ENCODE measurements around the gene GNA12. TPM values are rescaled to one million over a fixed set of nuclear protein-coding genes. Genes with fewer than 3 reads are reported as not detected.

Gene GNA12
- total and polyA plus RNA-seq, 10 of the 15 experiments (the other 5 are each of a cell fraction or from before 2014, with no cell fraction given): 1.9 to 51.8 (median 12.6) TPM

DNA sequence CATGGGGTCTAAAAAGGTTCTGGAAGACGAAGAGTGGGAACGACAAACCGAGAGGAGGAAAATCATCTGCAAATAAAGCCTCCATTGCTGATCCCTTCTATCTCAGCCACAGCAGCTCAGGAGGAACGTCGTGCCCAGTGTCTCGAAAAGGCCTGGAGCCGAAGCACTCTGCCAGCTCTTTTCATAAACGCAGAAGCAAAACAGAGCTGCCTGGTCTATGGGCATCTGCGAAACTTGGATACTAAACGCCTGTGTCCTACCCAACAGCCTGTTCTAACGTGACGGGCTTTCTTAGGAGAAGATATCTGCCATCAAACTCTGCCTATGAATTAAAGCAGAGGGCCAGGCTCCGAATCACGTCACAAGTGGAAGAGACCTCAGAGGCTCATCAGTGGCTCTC lies 68.7 kb downstream of the GNA12 start:
- intact Hi-C loops (cut with micrococcal nuclease; ENCODE audit: unreplicated experiment): no loop called here
- ChIA-PET POLR2A (no interaction called here), RAD21 (ENCODE audit: unreplicated experiment) (interaction anchor here (1.1 kb wide), 1 partner anchor 65 kb away, joined by 4 read pairs; no protein-coding TSS in a partner anchor), SMC1A (ENCODE audit: uncharacterized antibody, unreplicated experiment) (interaction anchor here (1.4 kb wide), 1 partner anchor 9 kb away, joined by 4 read pairs; no protein-coding TSS in a partner anchor), CTCF (interaction anchor here (0.6 kb wide), 1 partner anchor 11 kb away, joined by 3 read pairs; no protein-coding TSS in a partner anchor)
- Histone ChIP-seq H4K20me1 (ENCODE audit: control insufficient read depth, insufficient read depth) (no peaks in the 10 kb centered on the region), H3K4me3 (no peak overlapping the region), H3K36me3 (ENCODE audit: control insufficient read depth in 2 of 2, insufficient read depth in 2 of 2, low read length in 1 of 2) (peaks cover 0 to 1% of the 10 kb centered on the region in 2 experiments; a peak in 2 of 4 replicates), H3K27ac (ENCODE audit: control insufficient read depth, insufficient read depth) (no peak overlapping the region), H3K27me3 (replicated peaks in 1 of 2; ENCODE audit: control insufficient read depth in 2 of 2, insufficient read depth in 2 of 2, low read length in 1 of 2) (no peaks in the 10 kb centered on the region), H3K79me2 (ENCODE audit: control insufficient read depth, insufficient read depth, low read length) (no peaks in the 10 kb centered on the region), H3K4me2 (ENCODE audit: control insufficient read depth, insufficient read depth) (no peak overlapping the region), H3K9me3 (replicated peaks; ENCODE audit: control insufficient read depth, insufficient read depth, low read length) (no peaks in the 10 kb centered on the region; the same call in 2 of the 3 replicates), H2AFZ (ENCODE audit: control insufficient read depth, low read depth, low read length) (no peak overlapping the region), H3K4me1 (ENCODE audit: control insufficient read depth, insufficient read depth, low read length) (peaks cover 10% of the 10 kb centered on the region), H3K9ac (ENCODE audit: control insufficient read depth, insufficient read depth, low read length) (no peak overlapping the region)
- BruUV-seq (replicated peaks): no TSS peak
- WGBS (ENCODE audit: insufficient coverage, insufficient replicate concordance, low lambda C conversion rate, missing lambda C conversion rate): 89% methylated on average over 14 of the region's 14 CpGs
- DNase-seq (ENCODE audit: low read depth, low spot score): no peak
- FAIRE-seq: no peak
- in situ Hi-C loops (cut with MboI): no loop called here
- no peak for ATAC-seq
- TF ChIP-seq, protein P1, sequence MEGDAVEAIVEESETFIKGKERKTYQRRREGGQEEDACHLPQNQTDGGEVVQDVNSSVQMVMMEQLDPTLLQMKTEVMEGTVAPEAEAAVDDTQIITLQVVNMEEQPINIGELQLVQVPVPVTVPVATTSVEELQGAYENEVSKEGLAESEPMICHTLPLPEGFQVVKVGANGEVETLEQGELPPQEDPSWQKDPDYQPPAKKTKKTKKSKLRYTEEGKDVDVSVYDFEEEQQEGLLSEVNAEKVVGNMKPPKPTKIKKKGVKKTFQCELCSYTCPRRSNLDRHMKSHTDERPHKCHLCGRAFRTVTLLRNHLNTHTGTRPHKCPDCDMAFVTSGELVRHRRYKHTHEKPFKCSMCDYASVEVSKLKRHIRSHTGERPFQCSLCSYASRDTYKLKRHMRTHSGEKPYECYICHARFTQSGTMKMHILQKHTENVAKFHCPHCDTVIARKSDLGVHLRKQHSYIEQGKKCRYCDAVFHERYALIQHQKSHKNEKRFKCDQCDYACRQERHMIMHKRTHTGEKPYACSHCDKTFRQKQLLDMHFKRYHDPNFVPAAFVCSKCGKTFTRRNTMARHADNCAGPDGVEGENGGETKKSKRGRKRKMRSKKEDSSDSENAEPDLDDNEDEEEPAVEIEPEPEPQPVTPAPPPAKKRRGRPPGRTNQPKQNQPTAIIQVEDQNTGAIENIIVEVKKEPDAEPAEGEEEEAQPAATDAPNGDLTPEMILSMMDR (IDR thresholded peaks at IDR 0.05 in 2 of 3, conservative IDR thresholded peaks at IDR 0.05 in 1 of 3; ENCODE audit: control insufficient read depth in 2 of 3, extremely low read depth in 1 of 3, insufficient read depth in 1 of 3, low read depth in 3 of 3, low read length in 3 of 3): no peak
- TF ChIP-seq GABPA (IDR thresholded peaks at IDR 0.05; ENCODE audit: low read depth) (no peak), SIN3A (IDR thresholded peaks at IDR 0.05; ENCODE audit: low read depth, low read length) (no peak), ETV6 (conservative IDR thresholded peaks at IDR 0.05 in 1 of 2, IDR thresholded peaks at IDR 0.05 in 1 of 2; ENCODE audit: borderline replicate concordance in 1 of 2, low read depth in 1 of 2) (no peak), HDAC2 (IDR thresholded peaks at IDR 0.05) (no peak), CBX3 (IDR thresholded peaks at IDR 0.05; ENCODE audit: borderline replicate concordance, low read depth) (no peak), SUZ12 (IDR thresholded peaks at IDR 0.05; ENCODE audit: unreplicated experiment) (no peak), FOXK2 (IDR thresholded peaks at IDR 0.05) (no peak), IRF4 (IDR thresholded peaks at IDR 0.05; ENCODE audit: low read depth, low read length) (no peak), RFX5 (IDR thresholded peaks at IDR 0.05; ENCODE audit: low read depth, low read length) (no peak)
- TF ChIP-seq, protein P2, sequence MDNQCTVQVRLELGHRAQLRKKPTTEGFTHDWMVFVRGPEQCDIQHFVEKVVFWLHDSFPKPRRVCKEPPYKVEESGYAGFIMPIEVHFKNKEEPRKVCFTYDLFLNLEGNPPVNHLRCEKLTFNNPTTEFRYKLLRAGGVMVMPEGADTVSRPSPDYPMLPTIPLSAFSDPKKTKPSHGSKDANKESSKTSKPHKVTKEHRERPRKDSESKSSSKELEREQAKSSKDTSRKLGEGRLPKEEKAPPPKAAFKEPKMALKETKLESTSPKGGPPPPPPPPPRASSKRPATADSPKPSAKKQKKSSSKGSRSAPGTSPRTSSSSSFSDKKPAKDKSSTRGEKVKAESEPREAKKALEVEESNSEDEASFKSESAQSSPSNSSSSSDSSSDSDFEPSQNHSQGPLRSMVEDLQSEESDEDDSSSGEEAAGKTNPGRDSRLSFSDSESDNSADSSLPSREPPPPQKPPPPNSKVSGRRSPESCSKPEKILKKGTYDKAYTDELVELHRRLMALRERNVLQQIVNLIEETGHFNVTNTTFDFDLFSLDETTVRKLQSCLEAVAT (IDR thresholded peaks at IDR 0.05): no peak
- TF ChIP-seq, protein P3, sequence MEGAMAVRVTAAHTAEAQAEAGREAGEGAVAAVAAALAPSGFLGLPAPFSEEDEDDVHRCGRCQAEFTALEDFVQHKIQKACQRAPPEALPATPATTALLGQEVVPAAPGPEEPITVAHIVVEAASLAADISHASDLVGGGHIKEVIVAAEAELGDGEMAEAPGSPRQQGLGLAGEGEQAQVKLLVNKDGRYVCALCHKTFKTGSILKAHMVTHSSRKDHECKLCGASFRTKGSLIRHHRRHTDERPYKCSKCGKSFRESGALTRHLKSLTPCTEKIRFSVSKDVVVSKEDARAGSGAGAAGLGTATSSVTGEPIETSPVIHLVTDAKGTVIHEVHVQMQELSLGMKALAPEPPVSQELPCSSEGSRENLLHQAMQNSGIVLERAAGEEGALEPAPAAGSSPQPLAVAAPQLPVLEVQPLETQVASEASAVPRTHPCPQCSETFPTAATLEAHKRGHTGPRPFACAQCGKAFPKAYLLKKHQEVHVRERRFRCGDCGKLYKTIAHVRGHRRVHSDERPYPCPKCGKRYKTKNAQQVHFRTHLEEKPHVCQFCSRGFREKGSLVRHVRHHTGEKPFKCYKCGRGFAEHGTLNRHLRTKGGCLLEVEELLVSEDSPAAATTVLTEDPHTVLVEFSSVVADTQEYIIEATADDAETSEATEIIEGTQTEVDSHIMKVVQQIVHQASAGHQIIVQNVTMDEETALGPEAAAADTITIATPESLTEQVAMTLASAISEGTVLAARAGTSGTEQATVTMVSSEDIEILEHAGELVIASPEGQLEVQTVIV (IDR thresholded peaks at IDR 0.05; ENCODE audit: borderline replicate concordance, partially characterized antibody): no peak
- TF ChIP-seq, protein P4, sequence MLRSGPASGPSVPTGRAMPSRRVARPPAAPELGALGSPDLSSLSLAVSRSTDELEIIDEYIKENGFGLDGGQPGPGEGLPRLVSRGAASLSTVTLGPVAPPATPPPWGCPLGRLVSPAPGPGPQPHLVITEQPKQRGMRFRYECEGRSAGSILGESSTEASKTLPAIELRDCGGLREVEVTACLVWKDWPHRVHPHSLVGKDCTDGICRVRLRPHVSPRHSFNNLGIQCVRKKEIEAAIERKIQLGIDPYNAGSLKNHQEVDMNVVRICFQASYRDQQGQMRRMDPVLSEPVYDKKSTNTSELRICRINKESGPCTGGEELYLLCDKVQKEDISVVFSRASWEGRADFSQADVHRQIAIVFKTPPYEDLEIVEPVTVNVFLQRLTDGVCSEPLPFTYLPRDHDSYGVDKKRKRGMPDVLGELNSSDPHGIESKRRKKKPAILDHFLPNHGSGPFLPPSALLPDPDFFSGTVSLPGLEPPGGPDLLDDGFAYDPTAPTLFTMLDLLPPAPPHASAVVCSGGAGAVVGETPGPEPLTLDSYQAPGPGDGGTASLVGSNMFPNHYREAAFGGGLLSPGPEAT (IDR thresholded peaks at IDR 0.05; ENCODE audit: low read depth): no peak
